Activated CD4-positive, alpha-beta T cell treated with anti-CD3 and anti-CD28 coated beads for 4 hours (primary cell): ENCODE data around the gene ZNF268.
"Not testable (repeated sequence)": the region's sequence is repeated elsewhere in the genome, so short reads cannot be mapped to it uniquely, and the experiment has no call there.

Experiments used
- DNase-seq, 2 donors: peaks; one replicate each; pipeline ENCODE4 v3.0.0-alpha.2; 2020

ZNF268 gene

DNA sequence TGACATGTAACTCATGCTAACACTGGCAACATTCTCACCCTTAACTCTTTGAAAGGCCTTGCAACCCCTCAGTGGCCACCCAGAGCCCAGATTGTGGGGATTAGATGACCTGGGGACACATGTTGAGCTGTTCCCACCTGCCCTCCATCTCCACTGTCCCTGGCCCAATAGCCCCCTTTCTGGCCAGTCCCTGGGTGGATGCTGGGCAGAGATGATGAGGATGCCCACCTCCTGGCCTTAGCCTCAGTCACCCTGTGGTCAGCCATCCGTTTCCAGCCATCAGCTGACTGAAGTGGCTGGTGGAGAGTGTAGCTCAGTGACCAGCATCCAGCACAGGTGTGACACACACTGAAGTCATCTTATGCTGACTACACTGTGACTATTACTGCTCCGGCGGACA is 49.7 kb downstream of the ZNF268 start:
- no peak for DNase-seq

DNA sequence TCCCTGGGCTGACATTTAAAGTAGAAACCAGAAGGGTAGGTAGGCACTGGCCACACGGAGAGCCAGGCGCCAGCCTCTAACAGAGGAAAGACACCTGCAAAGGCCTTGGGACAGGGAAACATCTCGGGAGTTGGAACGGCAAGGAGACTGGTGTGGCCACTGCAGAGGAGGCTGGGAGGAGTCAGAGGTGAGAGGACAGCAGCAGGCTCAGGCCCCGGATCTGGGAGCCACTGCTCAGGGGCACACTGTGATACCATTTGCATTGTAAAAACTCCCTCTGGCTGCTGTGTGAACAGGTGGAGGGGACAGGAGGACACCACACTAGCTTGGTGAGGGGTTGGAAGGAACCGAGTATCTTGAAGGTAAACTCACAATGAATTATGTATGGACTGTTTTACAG is 51.7 kb downstream of the ZNF268 start:
- no peak for DNase-seq

GRCh38 chr12:133233993-133234564 is 52.8 kb downstream of the ZNF268 start:
- DNase-seq: no peak

GRCh38 chr12:133234971-133235370 is 53.7 kb downstream of the ZNF268 start:
- DNase-seq: no peak

- DNase-seq: no peak
These were observed 54.3 kb downstream of the ZNF268 start, which contains the start of gene ANHX for GRCh38 chr12:133235401-133236112. Gene ANHX, minus strand, starts transcription at chr12:133235877. Its CDS starts 1,521 bp downstream, at chr12:133234356.

GRCh38 chr12:133236144-133236543 is 54.8 kb downstream of the ZNF268 start:
- no peak for DNase-seq

GRCh38 chr12:133236556-133236955 is 55.3 kb downstream of the ZNF268 start:
- DNase-seq: no peak

DNA sequence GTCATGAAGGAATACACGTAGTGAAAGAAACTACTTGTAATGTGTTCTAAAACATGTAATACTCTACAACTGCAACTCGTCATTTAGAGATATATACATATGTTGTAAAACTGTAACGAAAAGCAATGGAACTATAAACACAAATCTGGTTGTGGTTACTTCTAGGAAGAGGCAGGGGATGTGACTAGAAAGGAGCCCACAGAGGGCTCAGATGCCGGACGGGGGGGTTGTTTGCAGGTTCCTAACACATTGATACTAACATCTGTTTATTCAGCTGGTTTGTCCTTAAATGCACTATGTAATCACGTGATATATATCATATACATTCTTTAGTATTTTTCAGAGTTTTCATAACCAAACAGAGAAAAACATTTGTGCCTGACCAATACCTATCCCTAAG is 70.4 kb downstream of the ZNF268 start:
- no peak for DNase-seq

- not testable (repeated sequence) for DNase-seq
These were observed 74.5 kb downstream of the ZNF268 start for GRCh38 chr12:133255833-133256232.

DNA sequence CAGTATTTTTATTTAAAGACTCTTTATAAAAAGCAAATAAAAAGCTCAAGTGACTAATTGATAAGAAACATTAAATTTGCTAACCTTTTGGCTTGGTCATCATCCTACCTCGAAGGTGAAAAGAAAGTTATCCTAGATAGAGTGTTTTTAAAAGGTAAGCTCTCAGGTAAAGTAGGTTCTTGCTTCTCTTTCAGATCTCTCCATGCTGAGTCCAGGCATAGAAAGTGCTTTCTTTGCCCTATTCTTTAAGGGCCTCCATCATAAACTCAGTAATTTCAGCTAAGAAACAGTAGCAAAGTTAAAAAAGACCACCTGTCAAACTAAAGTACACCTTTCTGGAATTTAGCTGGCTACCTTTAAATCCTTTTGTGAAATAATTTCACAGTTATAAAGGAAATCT is 75.0 kb downstream of the ZNF268 start:
- no peak for DNase-seq

- DNase-seq: no peak
These were observed 82.9 kb downstream of the ZNF268 start for GRCh38 chr12:133264173-133264572.
